ENCODE data around the gene GMDS.

GMDS gene

DNA sequence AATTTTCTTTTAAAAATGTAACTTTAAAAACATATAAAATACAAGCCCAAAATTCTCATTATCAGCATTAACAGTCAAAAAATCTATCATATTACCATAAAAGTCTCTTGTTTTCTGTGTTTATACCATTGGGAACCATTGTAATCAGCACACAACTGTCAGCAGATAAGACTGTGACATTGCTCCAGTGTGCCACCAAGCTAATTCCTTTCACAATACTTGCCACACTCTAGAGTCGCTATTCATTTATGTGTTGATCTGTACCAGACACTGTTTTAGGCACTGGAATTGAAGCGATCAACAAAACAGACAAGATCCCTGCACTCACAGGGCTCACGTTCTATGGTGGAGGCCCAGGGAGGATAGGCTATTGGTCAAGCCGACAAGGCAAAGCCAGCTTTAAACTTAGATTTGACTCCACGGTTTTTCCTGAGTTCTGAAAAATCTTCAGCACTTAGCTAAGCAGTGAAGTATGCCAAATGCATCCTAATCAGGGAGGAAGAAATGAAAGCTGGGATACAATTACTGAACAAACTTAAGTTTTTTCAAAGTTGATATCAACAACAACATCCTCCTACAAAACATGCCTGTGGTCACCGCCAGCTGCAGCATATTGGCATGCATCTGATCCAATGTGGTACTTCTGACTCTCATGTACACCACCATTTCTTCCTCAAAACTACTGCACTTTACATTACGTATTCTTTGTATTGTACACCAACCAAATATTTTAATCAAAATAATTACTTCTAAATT is 60.5 kb downstream of the GMDS start:
- DNase-seq (ENCODE audit: low read depth), result no peak
- no peak overlapping the region for H3K4me3 ChIP-seq (ENCODE audit: low read length)
- no peak for TF ChIP-seq CTCF (IDR thresholded peaks at IDR 0.05; ENCODE audit: insufficient read depth, low read depth, low read length, missing control alignments)

- no peak for TF ChIP-seq CTCF (IDR thresholded peaks at IDR 0.05; ENCODE audit: insufficient read depth, low read depth, low read length, missing control alignments)
- no peak overlapping the region for H3K4me3 ChIP-seq (ENCODE audit: low read length)
- DNase-seq (ENCODE audit: low read depth), result no peak
Measured at GRCh38 chr6:2183752-2184151, 61.7 kb downstream of the GMDS start.

- peak; percentile 16 for DNase-seq (ENCODE audit: low read depth)
- no peak for TF ChIP-seq CTCF (IDR thresholded peaks at IDR 0.05; ENCODE audit: insufficient read depth, low read depth, low read length, missing control alignments)
- H3K4me3 ChIP-seq (ENCODE audit: low read length), result no peak overlapping the region
Measured at GRCh38 chr6:2183246-2183645, 62.2 kb downstream of the GMDS start.

DNA sequence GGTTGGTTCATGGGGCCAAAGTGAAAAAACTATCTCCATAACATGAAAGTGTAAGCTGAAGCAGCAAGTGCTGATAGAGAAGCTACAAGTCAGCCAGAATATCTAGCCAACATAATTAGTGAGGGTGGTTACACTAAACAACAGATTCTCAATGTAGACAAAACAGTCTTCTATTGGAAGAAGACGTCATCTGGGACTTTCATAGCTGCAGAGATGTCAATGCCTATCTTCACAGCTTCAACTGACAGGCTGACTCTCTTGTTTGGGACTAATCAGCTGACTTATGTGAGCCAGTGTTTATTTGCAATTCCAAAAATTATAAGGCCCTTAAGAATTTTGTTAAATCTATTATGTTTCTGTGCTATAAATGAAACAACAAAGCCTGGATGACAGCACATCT is 63.2 kb downstream of the GMDS start:
- DNase-seq (ENCODE audit: low read depth), result no peak
- no peak for TF ChIP-seq CTCF (IDR thresholded peaks at IDR 0.05; ENCODE audit: insufficient read depth, low read depth, low read length, missing control alignments)
- H3K4me3 ChIP-seq (ENCODE audit: low read length), result no peak overlapping the region

DNA sequence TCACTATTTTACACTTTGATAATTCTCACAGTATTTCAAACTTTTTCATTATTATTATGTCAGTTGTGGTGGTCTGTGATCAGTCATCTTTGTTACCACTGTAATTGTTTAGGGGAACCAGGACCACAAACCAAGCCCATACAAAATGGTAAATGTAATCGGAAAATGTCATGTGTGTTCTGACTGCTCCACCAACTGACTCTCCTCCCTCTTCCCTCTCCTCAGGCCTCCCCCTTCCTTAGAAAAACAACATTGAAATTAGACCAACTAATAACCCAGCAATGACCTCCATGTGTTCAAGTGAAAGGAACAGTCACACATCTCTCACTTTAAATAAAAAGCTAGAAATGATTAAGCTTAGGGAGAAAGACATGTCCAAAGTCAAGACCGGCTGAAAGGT is 63.8 kb downstream of the GMDS start:
- no peak for TF ChIP-seq CTCF (IDR thresholded peaks at IDR 0.05; ENCODE audit: insufficient read depth, low read depth, low read length, missing control alignments)
- no peak for DNase-seq (ENCODE audit: low read depth)

GRCh38 chr6:2179950-2180349 is 65.5 kb downstream of the GMDS start:
- H3K4me3 ChIP-seq (ENCODE audit: low read length), result no peak overlapping the region
- DNase-seq (ENCODE audit: low read depth), result peak; percentile 32
- TF ChIP-seq CTCF (IDR thresholded peaks at IDR 0.05; ENCODE audit: insufficient read depth, low read depth, low read length, missing control alignments), result no peak

More for the DNA sequence above, 63.8 kb downstream of the GMDS start:
- H3K4me3 ChIP-seq (ENCODE audit: low read length), result no peak overlapping the region

- H3K4me3 ChIP-seq (ENCODE audit: low read length), result no peak overlapping the region
- no peak for TF ChIP-seq CTCF (IDR thresholded peaks at IDR 0.05; ENCODE audit: insufficient read depth, low read depth, low read length, missing control alignments)
Measured at GRCh38 chr6:2179241-2179640, 66.2 kb downstream of the GMDS start.

More at GRCh38 chr6:2179241-2179640, 66.2 kb downstream of the GMDS start:
- DNase-seq (ENCODE audit: low read depth), result no peak

All from epithelial cell of esophagus (primary cell).